ENCODE measurements around the gene ZDHHC19.
"Not testable (repeated sequence)": the region's sequence is repeated elsewhere in the genome, so short reads cannot be mapped to it uniquely, and the experiment has no call there.

The ZDHHC19 gene

GRCh38 chr3:196175722-196176121 lies 35.5 kb downstream of the ZDHHC19 start:
- no peak for DNase-seq

GRCh38 chr3:196175116-196175625 lies 36.0 kb downstream of the ZDHHC19 start:
- no peak for DNase-seq

- DNase-seq: no peak
Measured at GRCh38 chr3:196174652-196175051, 36.5 kb downstream of the ZDHHC19 start.

- DNase-seq: not testable (repeated sequence)
Measured at GRCh38 chr3:196170296-196170695, 40.9 kb downstream of the ZDHHC19 start.

- DNase-seq: peak in 1 of 2 donors; percentile 24
Measured at GRCh38 chr3:196169836-196170240, 41.4 kb downstream of the ZDHHC19 start.

DNA sequence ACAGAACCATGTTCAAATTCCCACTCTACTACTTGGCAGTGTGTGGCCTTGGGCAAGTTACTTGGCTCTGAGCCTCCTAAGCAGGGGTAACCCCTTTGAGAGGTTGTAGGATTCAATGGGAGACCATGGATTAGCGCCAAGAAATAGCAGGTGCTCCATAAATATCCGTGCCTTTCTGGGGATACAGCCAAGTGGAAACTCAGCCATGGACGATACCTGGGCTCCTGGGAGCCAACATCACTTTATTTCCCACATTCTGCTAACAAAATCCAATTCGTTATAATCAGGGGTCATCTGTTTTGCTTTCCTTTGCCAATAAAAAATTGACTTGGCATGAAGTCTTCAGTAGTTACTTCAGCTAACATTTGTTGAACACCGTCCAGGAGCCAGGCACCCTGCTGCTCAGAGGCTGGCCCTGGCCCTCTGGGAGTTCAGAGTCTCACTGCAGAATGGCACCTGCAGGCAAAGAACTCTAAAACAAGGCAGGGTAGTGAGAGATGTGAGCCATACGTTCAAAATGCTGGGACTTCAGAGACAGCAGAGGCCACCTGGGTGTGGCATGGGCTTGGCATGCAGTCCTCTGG lies 42.3 kb downstream of the ZDHHC19 start:
- no peak for DNase-seq

DNA sequence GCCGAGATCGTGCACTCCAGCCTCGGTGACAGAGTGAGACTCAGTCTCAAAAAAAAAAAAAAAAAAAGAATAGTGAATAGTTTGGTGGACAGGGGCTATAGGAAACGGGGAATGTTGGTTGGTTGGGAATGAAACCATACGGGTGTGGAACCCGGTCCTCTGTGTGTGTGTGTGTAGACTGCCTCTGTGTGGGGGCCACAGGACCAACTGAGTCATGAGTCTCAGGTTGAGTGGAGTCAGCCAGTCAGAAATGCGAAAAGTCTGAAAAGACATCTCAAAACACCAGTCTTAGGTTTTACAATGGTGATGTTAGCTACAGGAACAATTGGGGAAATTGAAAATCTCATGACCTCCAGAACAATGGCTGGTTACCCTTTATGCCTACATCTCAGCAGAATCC lies 44.5 kb downstream of the ZDHHC19 start:
- no peak for DNase-seq

DNA sequence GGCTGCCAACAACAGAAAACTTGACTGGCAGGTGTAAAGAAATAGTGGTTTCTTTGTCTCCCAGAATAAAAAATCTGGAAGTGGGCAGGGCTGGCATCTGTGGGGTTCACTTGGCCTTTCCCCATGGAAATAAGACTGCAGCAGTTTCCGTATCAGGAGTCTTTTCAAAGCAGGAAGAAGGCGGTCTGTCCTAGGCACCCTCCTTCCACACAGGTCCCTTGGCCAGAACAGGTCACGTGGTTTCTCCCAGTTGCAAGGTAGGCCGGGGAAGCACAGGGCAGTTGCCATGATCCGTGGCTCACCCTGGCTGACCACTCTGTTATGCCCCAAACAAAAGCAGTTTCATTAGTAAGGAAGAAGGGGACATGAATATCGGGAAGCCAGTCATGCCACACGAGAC lies 45.4 kb downstream of the ZDHHC19 start:
- no peak for DNase-seq

DNA sequence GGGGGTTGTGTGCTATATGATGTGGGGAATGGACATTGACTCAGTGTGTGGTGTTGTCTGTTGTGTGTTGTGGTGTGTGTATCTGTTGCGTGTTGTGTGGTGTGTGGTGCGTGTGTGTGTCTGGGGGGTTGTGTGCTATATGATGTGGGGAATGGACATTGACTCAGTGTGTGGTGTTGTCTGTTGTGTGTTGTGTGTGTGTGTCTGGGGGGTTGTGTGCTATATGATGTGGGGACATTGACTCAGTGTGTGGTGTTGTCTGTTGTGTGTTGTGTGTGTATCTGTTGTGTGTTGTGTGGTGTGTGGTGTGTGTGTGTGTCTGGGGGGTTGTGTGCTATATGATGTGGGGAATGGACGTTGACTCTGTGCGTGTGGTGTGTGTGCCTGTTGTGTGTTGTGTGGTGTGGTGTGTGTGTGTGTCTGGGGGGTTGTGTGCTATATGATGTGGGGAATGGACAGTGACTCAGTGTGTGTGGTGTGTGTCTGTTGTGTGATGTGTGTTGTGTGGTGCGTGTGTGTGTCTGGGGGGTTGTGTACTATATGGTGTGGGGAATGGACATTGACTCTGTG lies 46.1 kb downstream of the ZDHHC19 start:
- not testable (repeated sequence) for DNase-seq

DNA sequence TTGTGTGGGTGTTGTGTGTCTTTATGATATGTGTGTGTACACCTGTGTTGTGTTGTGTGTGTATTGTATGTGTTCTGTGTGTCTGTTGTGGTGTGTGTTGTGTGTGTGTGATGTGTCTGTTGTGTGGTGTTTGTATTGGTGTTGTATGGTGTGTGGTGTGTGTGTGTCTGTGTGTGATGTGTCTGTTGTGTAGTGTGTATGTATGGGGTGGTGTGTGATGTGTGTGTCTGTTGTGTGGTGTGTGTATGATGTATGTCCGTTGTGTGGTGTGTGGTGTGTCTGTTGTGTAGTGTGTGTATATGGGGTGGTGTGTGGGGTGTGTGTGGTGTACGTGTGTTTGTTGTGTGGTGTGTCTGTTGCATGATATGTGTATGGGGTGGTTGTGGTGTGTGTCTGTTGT lies 46.6 kb downstream of the ZDHHC19 start:
- no peak for DNase-seq

- DNase-seq: no peak
Measured at GRCh38 chr3:196163666-196164493, 47.3 kb downstream of the ZDHHC19 start.

GRCh38 chr3:196163212-196163611 lies 48.0 kb downstream of the ZDHHC19 start:
- no peak for DNase-seq

GRCh38 chr3:196162679-196163078 lies 48.5 kb downstream of the ZDHHC19 start:
- no peak for DNase-seq

DNA sequence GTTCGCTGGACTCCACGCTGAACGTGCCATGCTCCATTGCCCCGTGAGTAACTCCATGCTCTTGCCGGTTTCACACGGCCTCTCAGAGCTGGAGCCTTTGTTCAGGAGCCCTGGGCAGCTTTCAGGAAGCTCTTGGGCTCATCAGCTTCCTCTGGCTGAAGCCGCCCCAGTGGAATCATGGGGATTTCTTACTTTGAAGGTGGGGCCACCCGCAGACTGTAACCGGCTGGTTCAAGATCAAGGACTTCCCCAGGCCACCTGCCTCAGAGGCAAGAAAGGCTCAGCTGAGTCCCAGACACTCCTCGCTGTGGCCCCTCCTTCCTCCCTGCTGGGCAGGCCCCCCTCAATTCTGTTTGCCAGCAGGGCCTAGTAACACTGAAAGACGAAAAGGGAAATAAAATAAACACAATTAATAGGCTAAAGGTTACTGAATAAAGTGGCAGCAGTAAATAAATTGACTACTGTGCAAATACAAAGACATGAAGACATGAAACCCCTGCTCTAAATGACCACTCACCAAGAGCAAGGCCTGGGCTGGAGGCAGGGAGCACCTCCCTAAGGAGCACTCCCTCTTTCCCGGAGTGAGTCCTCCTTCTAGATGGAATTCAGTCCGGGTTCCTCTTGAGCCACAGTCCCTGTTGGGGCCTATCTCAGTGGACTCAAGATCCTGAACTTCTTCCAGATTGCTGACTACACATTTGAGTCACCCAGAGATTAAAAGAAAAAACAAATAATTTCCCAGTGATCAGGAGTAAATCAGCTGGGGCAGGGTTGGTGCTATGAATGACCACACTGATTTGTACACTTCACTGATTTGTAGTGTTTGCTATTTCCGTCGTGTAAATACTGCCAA lies 51.0 kb downstream of the ZDHHC19 start:
- peak; percentile 41 to 66 for DNase-seq

GRCh38 chr3:196159526-196159925 lies 51.7 kb downstream of the ZDHHC19 start:
- no peak for DNase-seq

DNA sequence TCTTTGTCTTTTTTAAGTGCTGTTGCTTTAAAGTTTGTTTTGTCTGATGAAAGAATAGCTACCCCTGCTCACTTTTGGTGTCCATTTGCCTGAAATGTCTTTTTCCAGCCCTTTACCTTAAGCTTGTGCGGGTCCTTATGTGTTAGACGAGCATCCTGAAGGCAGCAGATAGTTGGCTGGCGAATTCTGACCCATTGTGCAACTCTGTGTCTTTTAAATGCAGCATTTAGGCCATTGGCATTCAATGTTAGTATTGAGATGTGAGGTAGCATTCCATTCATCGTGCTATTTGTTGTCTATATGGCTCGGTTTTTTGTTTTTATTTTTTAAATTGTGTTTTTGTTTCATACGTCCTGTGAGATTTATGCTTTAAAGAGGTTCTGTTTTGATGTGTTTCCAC lies 55.0 kb downstream of the ZDHHC19 start:
- DNase-seq: no peak

DNA sequence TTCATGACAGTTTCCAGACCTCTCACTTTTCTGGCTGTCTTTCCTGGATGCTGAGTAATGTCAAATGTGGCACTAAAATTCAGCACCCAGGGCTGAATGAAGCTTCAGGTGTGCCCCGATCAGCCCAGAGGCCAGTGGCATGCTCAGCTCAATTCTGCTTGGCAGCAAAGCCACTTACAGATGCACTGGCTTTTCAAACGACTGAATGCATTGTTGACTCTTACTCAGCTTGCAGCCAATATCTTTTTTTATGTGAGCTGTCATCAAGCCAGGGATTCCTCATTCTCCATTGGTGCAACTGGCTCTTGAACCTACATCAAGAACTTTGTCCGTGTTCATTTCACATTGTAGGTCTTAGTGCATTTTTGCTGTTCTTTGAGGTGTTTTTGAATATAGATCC lies 60.7 kb downstream of the ZDHHC19 start:
- DNase-seq: no peak

DNA sequence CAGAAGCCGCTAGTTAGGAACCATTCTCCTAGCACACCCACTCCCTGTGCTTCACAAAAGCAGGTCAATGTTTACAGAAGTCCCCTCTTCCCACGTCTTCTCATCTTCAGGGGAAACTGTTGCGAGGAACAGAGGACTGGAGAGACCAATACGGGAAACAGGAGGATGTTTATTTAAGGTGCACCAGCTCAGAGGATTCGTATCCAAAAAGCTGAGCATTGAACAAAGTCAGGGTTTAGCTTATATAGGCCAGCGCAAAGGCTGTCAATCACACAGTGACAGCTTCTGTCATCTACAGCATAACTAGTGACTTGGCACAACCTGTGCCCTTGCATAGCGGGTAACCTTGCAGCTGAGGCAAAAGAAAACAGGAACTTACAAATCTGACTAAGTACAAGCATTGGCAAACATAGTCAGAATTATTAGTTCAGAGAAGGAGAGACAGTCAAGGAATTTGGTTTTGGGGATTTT lies 61.3 kb downstream of the ZDHHC19 start:
- no peak for DNase-seq

DNA sequence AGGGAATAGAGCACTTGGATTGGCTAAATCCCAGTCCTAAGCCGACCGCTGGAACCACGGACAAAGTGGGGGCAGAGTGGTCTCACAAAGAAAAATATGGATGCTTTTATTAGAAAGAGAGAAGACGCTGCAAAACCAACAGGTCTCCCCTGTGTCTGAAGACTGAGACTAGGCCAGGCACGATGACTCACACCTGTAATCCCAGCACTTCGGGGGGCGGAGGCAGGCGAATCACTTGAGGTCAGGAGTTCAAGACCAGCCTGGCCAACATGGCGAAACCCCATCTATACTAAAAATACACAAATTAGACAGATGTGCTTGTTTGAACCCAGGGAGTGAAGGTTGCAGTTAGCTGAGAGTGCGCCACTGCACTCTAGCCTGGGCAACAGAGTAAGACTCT lies 61.8 kb downstream of the ZDHHC19 start:
- DNase-seq: no peak

All from CD4-positive, alpha-beta T cell treated with Interferon alpha-2 for 1 hour (primary cell).